ENCODE measurements around the gene TTLL11.

DNA sequence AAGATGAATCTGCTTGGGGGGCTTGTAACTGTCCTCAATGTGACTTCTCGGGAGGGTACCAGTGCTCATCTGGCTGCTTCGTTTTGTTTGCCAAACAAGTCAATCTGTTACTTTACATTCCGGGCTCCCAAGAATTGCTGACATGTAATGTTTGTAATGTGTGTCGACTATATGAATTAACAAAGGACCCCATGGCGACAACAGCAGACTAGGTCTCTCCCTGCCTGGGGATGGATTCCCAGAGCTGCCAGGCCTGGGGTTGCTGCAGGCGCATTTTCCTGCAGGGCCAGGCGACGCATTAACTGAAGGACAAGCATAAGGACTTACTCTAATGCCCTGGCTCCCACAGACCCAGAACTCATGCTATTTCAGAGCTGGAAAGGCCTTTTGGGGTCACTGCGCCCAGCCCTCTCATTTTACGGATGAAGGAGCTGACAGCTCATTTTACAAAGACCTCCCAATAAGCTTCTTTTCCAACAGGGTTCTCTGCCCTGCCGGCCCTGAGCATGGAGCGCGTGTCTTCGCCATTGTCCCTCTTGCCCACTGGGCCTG lies 214.8 kb downstream of the TTLL11 start:
- TF ChIP-seq EZH2 (IDR thresholded peaks at IDR 0.05; ENCODE audit: low read depth) (no peak), CTCF (conservative IDR thresholded peaks at IDR 0.05) (no peak)

Data from PC-9 (cell line).